Liver (tissue), 9 donors: ENCODE measurements around the gene KIAA1191. TPM values are rescaled to one million over a fixed set of nuclear protein-coding genes. Genes with fewer than 3 reads are reported as not detected.

Source experiments
- DNase-seq: peaks from one replicate; pipeline ENCODE4 v3.0.0-alpha.2; 2017; ENCODE audit warnings: low spot score
- H3K27ac ChIP-seq, 2 donors: one replicate each; pipeline ENCODE4 v1.7.0; 2013; ENCODE audit warnings: inconsistent platforms in 2 of 2, low read length in 2 of 2, control low read depth in 1 of 2, low read depth in 1 of 2, mild to moderate bottlenecking in 1 of 2
- H3K27me3 ChIP-seq, 4 donors: one replicate each; pipeline versions ENCODE4 v1.6.1 to v1.7.0; 2013; ENCODE audit warnings: low read length in 3 of 4, inconsistent platforms in 1 of 4, mild to moderate bottlenecking in 1 of 4, moderate library complexity in 1 of 4; ENCODE audit not compliant: control insufficient read depth in 4 of 4, insufficient read depth in 4 of 4
- H3K36me3 ChIP-seq, 4 donors: one replicate each; pipeline versions ENCODE4 v1.6.1 to v1.7.0; 2013; ENCODE audit warnings: low read length in 3 of 4, mild to moderate bottlenecking in 3 of 4, low read depth in 1 of 4, moderate library complexity in 1 of 4; ENCODE audit not compliant: control insufficient read depth in 4 of 4, insufficient read depth in 3 of 4
- H3K4me1 ChIP-seq, 4 donors: one replicate each; pipeline versions ENCODE4 v1.6.1 to v1.7.0; 2013; ENCODE audit warnings: low read length in 3 of 4, mild to moderate bottlenecking in 3 of 4, moderate library complexity in 1 of 4; ENCODE audit not compliant: control insufficient read depth in 4 of 4, insufficient read depth in 4 of 4
- H3K4me3 ChIP-seq, 3 donors: one replicate each; pipeline versions ENCODE4 v1.6.1 to v1.7.0; 2013; ENCODE audit warnings: low read length in 3 of 3, control low read depth in 1 of 3, low read depth in 1 of 3, mild to moderate bottlenecking in 1 of 3
- H3K9ac ChIP-seq, 2 donors: one replicate each; pipeline ENCODE4 v1.7.0; 2013; ENCODE audit warnings: low read length in 2 of 2, mild to moderate bottlenecking in 2 of 2, moderate library complexity in 2 of 2, control low read depth in 1 of 2, low read depth in 1 of 2
- H3K9me3 ChIP-seq, 4 donors: one replicate each; pipeline versions ENCODE4 v1.6.1 to v1.7.0; 2013; ENCODE audit warnings: low read length in 3 of 4; ENCODE audit not compliant: control insufficient read depth in 4 of 4
- EGR1 ChIP-seq, 2 donors: IDR thresholded peaks; 2 replicates each; pipeline ENCODE4 v1.6.1; 2016 to 2018; ENCODE audit warnings: antibody characterized with exemption in 2 of 2, low read depth in 2 of 2
- FOXA1 ChIP-seq: IDR thresholded peaks from 2 replicates; pipeline ENCODE4 v1.6.1; 2016; ENCODE audit warnings: antibody characterized with exemption
- FOXA2 ChIP-seq: IDR thresholded peaks from 2 replicates; pipeline ENCODE4 v1.6.1; 2016; ENCODE audit warnings: antibody characterized with exemption
- GABPA ChIP-seq, 2 donors: IDR thresholded peaks in 1 of 2; conservative IDR thresholded peaks in 1 of 2; 2 replicates each; pipeline ENCODE4 v1.6.1; 2016; ENCODE audit warnings: antibody characterized with exemption in 2 of 2, mild to moderate bottlenecking in 1 of 2, moderate library complexity in 1 of 2
- HNF4A ChIP-seq, 2 donors: conservative IDR thresholded peaks; 2 replicates each; pipeline ENCODE4 v1.6.1; 2016; ENCODE audit warnings: antibody characterized with exemption in 2 of 2, mild to moderate bottlenecking in 2 of 2
- HNF4G ChIP-seq: IDR thresholded peaks from 2 replicates; pipeline ENCODE4 v1.6.1; 2016; ENCODE audit warnings: antibody characterized with exemption
- JUND ChIP-seq, 2 donors: IDR thresholded peaks; 2 replicates each; pipeline ENCODE4 v1.6.1; 2016; ENCODE audit warnings: antibody characterized with exemption in 2 of 2
- NR2F2 ChIP-seq: IDR thresholded peaks from 2 replicates; pipeline ENCODE4 v1.6.1; 2016; ENCODE audit warnings: antibody characterized with exemption
- RAD21 ChIP-seq, 2 donors: IDR thresholded peaks; 2 replicates each; pipeline ENCODE4 v1.6.1; 2016; ENCODE audit warnings: antibody characterized with exemption in 2 of 2, mild to moderate bottlenecking in 2 of 2
- RXRA ChIP-seq, 2 donors: IDR thresholded peaks; 2 replicates each; pipeline ENCODE4 v1.6.1; 2017 to 2018; ENCODE audit warnings: antibody characterized with exemption in 2 of 2, mild to moderate bottlenecking in 1 of 2
- SP1 ChIP-seq: IDR thresholded peaks from 2 replicates; pipeline ENCODE4 v1.6.1; 2018; ENCODE audit warnings: antibody characterized with exemption, mild to moderate bottlenecking
- TAF1 ChIP-seq: conservative IDR thresholded peaks from 2 replicates; pipeline ENCODE4 v1.6.1; 2016; ENCODE audit warnings: antibody characterized with exemption, mild to moderate bottlenecking
- YY1 ChIP-seq: IDR thresholded peaks from 2 replicates; pipeline ENCODE4 v1.6.1; 2016; ENCODE audit warnings: antibody characterized with exemption, mild to moderate bottlenecking
- WGBS: extraction: QIAGEN DNeasy Blood & Tissue Kit; methylation state at CpG from one replicate; pipeline ENCODE4 v1.1.7; 2013; 5-methylcytosine and 5-hydroxymethylcytosine counted together
- polyA plus RNA-seq, 2 donors: library from polyadenylated mRNA; stranded (reverse) in 1 of 2; unstranded in 1 of 2; fragments of 200-250 nt in 1 of 2; fragments of >200 nt in 1 of 2; fragmentation: Nextera tagmentation in 1 of 2; extraction: Ambion mirVana in 1 of 2; gene quantifications; one replicate each; pipeline versions ENCODE4 v1.2.1 to v1.2.3, GENCODE V29; 2013 to 2015
- total RNA-seq, 2 donors: library from RNA; depleted of rRNA; stranded (reverse); fragments of >200 nt; gene quantifications; one replicate each; pipeline ENCODE4 v1.2.3, GENCODE V29; 2014
- TF ChIP-seq, protein P1 (sequence below): fragments of 150-350 bp; IDR thresholded peaks from 2 replicates; pipeline ENCODE4 v1.5.1; 2017; ENCODE audit warnings: improper control_type of control experiment, low read depth, low read length; ENCODE audit not compliant: missing input control
- TF ChIP-seq, protein P2 (sequence below): IDR thresholded peaks from 2 replicates; pipeline ENCODE4 v1.6.1; 2016; ENCODE audit warnings: antibody characterized with exemption, mild to moderate bottlenecking
- TF ChIP-seq, protein P3 (sequence below): IDR thresholded peaks from 2 replicates; pipeline ENCODE4 v1.6.1; 2016; ENCODE audit warnings: antibody characterized with exemption
- TF ChIP-seq, protein P4 (sequence below): IDR thresholded peaks from 2 replicates; pipeline ENCODE4 v1.6.1; 2016; ENCODE audit warnings: antibody characterized with exemption
- donor health status: healthy.
- donor health status: healthy.
- donor health status: healthy.
- donor health status: healthy.
- donor health status: healthy.

Gene KIAA1191
- total and polyA plus RNA-seq, 4 donors, result 25.7 to 37.2 (median 31.4) TPM

DNA sequence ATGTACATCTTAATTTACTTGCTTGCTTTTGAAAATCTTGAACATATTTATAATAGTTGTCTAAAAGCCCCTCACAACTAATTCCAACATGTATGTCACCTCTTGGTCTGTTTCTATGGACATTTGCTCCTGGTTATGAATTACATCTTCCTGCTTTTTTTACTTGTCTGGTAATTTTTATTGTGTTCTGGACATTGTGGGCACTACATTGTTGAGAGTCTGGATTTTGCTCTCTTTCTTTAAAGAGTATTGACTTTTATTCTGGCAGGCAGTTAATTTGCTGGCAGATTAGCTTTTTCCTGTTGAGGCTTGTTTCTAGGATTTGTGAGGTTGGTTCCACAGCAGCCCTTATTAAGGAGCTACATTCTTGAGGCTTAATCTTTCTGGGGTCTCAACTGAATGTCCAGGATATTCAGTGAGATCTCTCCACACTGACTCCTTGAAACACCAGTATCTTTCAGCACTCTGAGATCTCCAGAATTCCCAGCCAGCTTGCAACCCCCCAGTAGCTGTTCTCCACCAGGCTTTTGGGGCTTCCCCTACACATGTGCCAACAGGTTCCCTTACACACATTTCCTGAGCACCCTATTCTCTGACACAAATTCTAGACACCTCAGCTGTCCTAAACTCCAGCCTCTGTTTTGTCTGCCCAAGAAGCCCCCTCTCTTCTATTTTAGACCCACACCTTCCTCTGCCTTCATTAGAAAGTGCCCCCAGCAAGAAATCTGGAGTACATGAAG lies 27.4 kb downstream of the KIAA1191 start:
- Histone ChIP-seq H3K4me3 (no peak overlapping the region), H3K27ac (no peak overlapping the region), H3K9ac (no peak overlapping the region), H3K27me3 (no peaks in the 10 kb centered on the region), H3K9me3 (peaks cover 0 to 2% (median 0%) of the 10 kb centered on the region in 4 donors), H3K4me1 (peaks cover 0 to 18% (median 13%) of the 10 kb centered on the region in 4 donors), H3K36me3 (peaks cover 0 to 2% (median 2%) of the 10 kb centered on the region in 4 donors)
- no peak for DNase-seq
- TF ChIP-seq EGR1 (IDR thresholded peaks at IDR 0.05; ENCODE audit: low read depth in 2 of 2) (no peak), YY1 (no peak), FOXA2 (no peak), RAD21 (IDR thresholded peaks at IDR 0.05) (no peak), JUND (IDR thresholded peaks at IDR 0.05) (no peak), HNF4G (no peak)
- TF ChIP-seq, protein P1, sequence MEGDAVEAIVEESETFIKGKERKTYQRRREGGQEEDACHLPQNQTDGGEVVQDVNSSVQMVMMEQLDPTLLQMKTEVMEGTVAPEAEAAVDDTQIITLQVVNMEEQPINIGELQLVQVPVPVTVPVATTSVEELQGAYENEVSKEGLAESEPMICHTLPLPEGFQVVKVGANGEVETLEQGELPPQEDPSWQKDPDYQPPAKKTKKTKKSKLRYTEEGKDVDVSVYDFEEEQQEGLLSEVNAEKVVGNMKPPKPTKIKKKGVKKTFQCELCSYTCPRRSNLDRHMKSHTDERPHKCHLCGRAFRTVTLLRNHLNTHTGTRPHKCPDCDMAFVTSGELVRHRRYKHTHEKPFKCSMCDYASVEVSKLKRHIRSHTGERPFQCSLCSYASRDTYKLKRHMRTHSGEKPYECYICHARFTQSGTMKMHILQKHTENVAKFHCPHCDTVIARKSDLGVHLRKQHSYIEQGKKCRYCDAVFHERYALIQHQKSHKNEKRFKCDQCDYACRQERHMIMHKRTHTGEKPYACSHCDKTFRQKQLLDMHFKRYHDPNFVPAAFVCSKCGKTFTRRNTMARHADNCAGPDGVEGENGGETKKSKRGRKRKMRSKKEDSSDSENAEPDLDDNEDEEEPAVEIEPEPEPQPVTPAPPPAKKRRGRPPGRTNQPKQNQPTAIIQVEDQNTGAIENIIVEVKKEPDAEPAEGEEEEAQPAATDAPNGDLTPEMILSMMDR, result no peak
- TF ChIP-seq, protein P2, sequence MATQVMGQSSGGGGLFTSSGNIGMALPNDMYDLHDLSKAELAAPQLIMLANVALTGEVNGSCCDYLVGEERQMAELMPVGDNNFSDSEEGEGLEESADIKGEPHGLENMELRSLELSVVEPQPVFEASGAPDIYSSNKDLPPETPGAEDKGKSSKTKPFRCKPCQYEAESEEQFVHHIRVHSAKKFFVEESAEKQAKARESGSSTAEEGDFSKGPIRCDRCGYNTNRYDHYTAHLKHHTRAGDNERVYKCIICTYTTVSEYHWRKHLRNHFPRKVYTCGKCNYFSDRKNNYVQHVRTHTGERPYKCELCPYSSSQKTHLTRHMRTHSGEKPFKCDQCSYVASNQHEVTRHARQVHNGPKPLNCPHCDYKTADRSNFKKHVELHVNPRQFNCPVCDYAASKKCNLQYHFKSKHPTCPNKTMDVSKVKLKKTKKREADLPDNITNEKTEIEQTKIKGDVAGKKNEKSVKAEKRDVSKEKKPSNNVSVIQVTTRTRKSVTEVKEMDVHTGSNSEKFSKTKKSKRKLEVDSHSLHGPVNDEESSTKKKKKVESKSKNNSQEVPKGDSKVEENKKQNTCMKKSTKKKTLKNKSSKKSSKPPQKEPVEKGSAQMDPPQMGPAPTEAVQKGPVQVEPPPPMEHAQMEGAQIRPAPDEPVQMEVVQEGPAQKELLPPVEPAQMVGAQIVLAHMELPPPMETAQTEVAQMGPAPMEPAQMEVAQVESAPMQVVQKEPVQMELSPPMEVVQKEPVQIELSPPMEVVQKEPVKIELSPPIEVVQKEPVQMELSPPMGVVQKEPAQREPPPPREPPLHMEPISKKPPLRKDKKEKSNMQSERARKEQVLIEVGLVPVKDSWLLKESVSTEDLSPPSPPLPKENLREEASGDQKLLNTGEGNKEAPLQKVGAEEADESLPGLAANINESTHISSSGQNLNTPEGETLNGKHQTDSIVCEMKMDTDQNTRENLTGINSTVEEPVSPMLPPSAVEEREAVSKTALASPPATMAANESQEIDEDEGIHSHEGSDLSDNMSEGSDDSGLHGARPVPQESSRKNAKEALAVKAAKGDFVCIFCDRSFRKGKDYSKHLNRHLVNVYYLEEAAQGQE, result no peak

DNA sequence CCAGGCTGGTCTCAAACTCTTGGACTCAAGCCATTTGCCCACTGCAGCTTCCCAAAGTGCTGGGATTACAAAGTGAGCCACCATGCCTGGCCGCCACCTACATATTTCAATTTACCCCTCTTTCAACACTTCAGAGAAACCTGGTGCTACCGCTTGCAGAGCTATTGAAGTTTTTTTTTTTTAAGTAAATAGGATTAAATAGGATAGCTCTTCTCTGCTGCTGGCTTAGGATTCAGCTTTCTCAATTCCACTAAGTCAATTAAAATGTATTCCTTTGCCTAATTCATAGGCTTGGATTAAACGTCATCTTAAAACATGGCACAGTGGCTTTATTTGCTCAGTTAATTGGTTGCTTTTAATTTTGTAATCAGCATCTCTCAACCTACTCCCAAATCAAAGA lies 41.0 kb downstream of the KIAA1191 start:
- H3K9ac ChIP-seq, result no peak overlapping the region
- H3K4me3 ChIP-seq, result no peak overlapping the region
- peaks cover 0 to 18% (median 11%) of the 10 kb centered on the region in 4 donors for H3K4me1 ChIP-seq
- H3K36me3 ChIP-seq, result peaks cover 5 to 18% (median 6%) of the 10 kb centered on the region in 4 donors
- no peak for DNase-seq
- 93% methylated on average over 3 of the region's 3 CpGs for WGBS
- no peaks in the 10 kb centered on the region for H3K9me3 ChIP-seq
- H3K27me3 ChIP-seq, result no peaks in the 10 kb centered on the region
- H3K27ac ChIP-seq, result no peak overlapping the region
- TF ChIP-seq HNF4G (no peak), RAD21 (IDR thresholded peaks at IDR 0.05) (no peak), GABPA (IDR thresholded peaks at IDR 0.05 in 1 of 2, conservative IDR thresholded peaks at IDR 0.05 in 1 of 2) (no peak), JUND (IDR thresholded peaks at IDR 0.05) (no peak), SP1 (no peak), TAF1 (no peak), RXRA (IDR thresholded peaks at IDR 0.05) (no peak), EGR1 (IDR thresholded peaks at IDR 0.05; ENCODE audit: low read depth in 2 of 2) (no peak), HNF4A (conservative IDR thresholded peaks at IDR 0.05) (no peak), FOXA2 (no peak), NR2F2 (no peak), FOXA1 (no peak)
- TF ChIP-seq, protein P2, result no peak
- TF ChIP-seq, protein P3, sequence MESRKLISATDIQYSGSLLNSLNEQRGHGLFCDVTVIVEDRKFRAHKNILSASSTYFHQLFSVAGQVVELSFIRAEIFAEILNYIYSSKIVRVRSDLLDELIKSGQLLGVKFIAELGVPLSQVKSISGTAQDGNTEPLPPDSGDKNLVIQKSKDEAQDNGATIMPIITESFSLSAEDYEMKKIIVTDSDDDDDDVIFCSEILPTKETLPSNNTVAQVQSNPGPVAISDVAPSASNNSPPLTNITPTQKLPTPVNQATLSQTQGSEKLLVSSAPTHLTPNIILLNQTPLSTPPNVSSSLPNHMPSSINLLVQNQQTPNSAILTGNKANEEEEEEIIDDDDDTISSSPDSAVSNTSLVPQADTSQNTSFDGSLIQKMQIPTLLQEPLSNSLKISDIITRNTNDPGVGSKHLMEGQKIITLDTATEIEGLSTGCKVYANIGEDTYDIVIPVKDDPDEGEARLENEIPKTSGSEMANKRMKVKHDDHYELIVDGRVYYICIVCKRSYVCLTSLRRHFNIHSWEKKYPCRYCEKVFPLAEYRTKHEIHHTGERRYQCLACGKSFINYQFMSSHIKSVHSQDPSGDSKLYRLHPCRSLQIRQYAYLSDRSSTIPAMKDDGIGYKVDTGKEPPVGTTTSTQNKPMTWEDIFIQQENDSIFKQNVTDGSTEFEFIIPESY, result no peak
- TF ChIP-seq, protein P4, sequence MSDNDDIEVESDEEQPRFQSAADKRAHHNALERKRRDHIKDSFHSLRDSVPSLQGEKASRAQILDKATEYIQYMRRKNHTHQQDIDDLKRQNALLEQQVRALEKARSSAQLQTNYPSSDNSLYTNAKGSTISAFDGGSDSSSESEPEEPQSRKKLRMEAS, result no peak
- TF ChIP-seq, protein P1, result no peak
